Ishikawa (cell line): Measurements from ENCODE around the gene ATP5PO.

Experiments
- CEBPB ChIP-seq: IDR thresholded peaks from 2 replicates; pipeline ENCODE4 v1.6.1; 2012
- EGR1 ChIP-seq: IDR thresholded peaks from 2 replicates; pipeline ENCODE4 v1.6.1; 2012
- EP300 ChIP-seq: IDR thresholded peaks from 2 replicates; pipeline ENCODE4 v1.6.1; 2012; ENCODE audit warnings: borderline replicate concordance
- NFIC ChIP-seq: IDR thresholded peaks from 2 replicates; pipeline ENCODE4 v1.6.1; 2012
- RAD21 ChIP-seq: IDR thresholded peaks from 2 replicates; pipeline ENCODE4 v1.6.1; 2012; ENCODE audit warnings: low read depth
- TAF1 ChIP-seq: IDR thresholded peaks from 2 replicates; pipeline ENCODE4 v1.6.1; 2012; ENCODE audit warnings: low read depth, mild to moderate bottlenecking
- TF ChIP-seq, protein P1 (sequence below): IDR thresholded peaks from 2 replicates; pipeline ENCODE4 v1.6.1; 2012
- TF ChIP-seq, protein P2 (sequence below): IDR thresholded peaks from 2 replicates; pipeline ENCODE4 v1.6.1; 2012; ENCODE audit warnings: low read depth, mild to moderate bottlenecking

DNA sequence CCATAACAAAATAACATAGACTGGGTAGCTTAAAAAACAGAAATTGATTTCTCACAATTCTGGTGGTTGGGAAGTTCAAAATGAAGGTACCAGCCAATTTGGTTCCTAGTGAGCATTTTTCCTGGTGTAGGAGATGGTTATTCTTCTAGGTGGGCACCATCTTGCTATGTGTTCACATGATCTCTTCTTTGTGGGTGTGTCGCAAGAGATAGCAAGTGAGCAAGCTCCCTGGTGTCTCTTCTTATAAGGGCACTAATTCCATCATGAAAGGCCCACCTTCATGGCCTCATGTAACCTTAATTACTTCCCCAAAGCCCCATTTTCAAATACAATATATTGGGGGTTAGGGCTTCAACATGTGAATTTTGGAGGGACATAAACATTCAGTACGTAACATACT lies 38.8 kb upstream of the ATP5PO start:
- TF ChIP-seq NFIC (no peak), EP300 (no peak), TAF1 (no peak), EGR1 (no peak), RAD21 (no peak), CEBPB (no peak)
- TF ChIP-seq, protein P1, sequence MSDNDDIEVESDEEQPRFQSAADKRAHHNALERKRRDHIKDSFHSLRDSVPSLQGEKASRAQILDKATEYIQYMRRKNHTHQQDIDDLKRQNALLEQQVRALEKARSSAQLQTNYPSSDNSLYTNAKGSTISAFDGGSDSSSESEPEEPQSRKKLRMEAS: no peak
- TF ChIP-seq, protein P2, sequence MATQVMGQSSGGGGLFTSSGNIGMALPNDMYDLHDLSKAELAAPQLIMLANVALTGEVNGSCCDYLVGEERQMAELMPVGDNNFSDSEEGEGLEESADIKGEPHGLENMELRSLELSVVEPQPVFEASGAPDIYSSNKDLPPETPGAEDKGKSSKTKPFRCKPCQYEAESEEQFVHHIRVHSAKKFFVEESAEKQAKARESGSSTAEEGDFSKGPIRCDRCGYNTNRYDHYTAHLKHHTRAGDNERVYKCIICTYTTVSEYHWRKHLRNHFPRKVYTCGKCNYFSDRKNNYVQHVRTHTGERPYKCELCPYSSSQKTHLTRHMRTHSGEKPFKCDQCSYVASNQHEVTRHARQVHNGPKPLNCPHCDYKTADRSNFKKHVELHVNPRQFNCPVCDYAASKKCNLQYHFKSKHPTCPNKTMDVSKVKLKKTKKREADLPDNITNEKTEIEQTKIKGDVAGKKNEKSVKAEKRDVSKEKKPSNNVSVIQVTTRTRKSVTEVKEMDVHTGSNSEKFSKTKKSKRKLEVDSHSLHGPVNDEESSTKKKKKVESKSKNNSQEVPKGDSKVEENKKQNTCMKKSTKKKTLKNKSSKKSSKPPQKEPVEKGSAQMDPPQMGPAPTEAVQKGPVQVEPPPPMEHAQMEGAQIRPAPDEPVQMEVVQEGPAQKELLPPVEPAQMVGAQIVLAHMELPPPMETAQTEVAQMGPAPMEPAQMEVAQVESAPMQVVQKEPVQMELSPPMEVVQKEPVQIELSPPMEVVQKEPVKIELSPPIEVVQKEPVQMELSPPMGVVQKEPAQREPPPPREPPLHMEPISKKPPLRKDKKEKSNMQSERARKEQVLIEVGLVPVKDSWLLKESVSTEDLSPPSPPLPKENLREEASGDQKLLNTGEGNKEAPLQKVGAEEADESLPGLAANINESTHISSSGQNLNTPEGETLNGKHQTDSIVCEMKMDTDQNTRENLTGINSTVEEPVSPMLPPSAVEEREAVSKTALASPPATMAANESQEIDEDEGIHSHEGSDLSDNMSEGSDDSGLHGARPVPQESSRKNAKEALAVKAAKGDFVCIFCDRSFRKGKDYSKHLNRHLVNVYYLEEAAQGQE: no peak
